ENCODE data around the gene COG2.
"Not testable (repeated sequence)": the region's sequence is repeated elsewhere in the genome, so short reads cannot be mapped to it uniquely, and the experiment has no call there.

DNA sequence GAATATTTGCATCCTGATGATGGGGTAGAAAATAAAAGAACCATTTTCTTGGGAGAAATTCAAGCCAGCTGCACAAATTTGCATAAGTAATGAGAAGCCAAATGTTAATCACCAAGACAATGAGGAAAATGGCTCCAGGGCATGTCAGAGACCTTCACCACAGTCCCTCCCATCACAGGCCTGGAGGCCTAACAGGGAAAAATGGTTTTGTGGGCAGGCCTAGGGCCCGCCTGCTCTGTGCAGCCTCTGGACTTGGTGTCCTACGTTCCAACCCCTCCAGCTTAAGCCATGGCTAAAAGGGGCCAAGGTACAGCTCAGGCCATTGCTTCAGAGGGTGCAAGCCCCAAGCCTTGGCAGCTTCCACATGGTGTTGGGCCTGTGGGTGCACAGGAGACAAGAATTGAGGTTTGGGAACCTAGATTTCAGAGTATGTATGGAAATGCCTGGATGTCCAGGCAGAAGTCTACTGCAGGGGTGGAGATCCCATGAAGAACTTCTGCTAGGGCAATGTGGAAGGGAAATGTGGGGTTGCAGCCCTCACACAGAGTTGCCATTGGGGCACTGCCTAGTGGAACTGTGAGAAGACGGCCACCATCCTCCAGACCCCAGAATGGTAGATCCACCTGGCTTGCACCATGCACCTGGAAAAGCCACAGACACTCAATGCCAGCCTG lies 79.7 kb downstream of the COG2 start:
- not testable (repeated sequence) for TF ChIP-seq SCRT2 (tag by site-specific recombination; IDR thresholded peaks at IDR 0.05); ZNF132 (tag by site-specific recombination; IDR thresholded peaks at IDR 0.05; ENCODE audit: borderline replicate concordance); ZNF175 (tag by site-specific recombination; IDR thresholded peaks at IDR 0.05); TCF7L2 (IDR thresholded peaks at IDR 0.05; ENCODE audit: borderline replicate concordance, low read depth, low read length); ZNF670 (tag by site-specific recombination; IDR thresholded peaks at IDR 0.05; ENCODE audit: low read depth); ZNF335 (tag by site-specific recombination; conservative IDR thresholded peaks at IDR 0.05)
- TF ChIP-seq, protein P1, sequence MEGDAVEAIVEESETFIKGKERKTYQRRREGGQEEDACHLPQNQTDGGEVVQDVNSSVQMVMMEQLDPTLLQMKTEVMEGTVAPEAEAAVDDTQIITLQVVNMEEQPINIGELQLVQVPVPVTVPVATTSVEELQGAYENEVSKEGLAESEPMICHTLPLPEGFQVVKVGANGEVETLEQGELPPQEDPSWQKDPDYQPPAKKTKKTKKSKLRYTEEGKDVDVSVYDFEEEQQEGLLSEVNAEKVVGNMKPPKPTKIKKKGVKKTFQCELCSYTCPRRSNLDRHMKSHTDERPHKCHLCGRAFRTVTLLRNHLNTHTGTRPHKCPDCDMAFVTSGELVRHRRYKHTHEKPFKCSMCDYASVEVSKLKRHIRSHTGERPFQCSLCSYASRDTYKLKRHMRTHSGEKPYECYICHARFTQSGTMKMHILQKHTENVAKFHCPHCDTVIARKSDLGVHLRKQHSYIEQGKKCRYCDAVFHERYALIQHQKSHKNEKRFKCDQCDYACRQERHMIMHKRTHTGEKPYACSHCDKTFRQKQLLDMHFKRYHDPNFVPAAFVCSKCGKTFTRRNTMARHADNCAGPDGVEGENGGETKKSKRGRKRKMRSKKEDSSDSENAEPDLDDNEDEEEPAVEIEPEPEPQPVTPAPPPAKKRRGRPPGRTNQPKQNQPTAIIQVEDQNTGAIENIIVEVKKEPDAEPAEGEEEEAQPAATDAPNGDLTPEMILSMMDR (tag by site-specific recombination; IDR thresholded peaks at IDR 0.05) = not testable (repeated sequence)
